ENCODE results near the gene AOPEP.

The AOPEP gene

DNA sequence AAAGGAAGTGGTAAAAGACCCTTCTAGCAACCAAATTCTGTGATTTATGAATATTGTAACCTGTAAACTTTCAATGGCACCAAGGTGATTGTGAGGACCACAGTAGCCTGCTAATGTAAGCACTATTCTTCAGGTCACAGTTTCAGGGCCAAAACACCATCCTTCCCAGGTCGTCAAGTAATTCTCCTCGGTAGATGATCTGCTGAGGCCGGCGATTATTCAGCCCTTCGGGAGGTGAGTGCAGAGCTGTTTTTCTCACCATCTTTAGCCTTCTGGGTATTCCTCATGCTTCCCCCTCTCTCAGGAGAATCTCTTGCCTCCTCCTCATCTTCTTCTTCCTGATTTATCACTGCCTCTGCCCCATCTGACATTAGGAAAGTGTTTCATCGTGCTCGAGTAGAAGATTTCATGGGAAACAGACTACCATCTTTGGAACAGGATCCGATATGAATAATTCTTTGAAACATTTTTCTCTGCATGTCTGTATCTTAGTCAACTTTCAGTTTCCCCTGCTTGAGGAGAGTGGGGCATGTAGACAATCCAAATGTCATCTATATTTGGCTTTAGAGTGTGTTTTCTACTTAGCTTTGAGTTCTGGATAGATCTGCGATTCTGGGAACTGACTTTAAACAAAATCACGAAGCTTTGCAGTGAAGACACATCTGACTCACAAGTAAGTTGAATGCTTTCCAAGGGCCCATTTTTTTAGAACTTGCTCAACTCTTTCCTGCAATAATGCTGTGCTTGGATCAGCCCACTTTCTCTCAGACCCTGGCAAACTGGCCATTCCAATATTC lies 173.9 kb downstream of the AOPEP start:
- DNase-seq, result peak; percentile 97

DNA sequence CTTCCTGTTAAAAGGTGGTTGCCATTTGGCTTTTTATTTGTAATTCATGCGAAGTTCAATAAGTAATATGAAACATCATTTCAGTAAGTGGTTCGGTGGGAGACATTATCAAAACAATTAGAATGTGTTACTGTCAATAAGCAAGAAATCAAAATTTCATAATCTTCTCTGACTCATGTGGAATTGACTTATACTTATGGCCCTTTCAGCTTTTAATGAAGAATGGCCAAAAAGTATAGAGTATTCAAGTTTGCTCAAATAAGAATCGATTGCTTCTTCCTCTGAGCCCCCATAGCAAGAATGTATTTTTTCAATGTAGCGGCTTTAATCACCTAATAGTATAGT lies 174.5 kb downstream of the AOPEP start:
- DNase-seq, result no peak

DNA sequence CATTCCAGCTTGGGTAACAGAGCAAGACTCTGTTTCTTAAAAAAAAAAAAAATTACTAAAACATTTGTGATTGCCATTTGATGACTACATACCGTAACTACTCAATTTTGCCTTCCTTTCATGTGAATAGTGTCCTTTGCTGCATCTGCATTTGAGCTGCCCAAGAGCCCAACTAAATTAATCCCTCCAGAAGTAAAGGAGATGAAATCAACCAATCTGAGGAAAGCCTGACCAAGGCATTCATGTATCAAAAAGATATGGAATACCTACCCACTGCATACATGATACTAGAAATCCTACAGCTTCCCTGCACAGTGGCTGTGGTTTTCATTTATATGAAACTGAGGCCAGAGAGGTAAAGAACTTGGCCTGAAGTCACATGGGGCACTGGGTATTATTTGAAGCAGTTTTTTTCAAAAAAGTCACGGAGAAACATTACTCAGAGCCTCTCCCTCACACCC lies 177.5 kb downstream of the AOPEP start:
- peak; percentile 83 for DNase-seq

DNA sequence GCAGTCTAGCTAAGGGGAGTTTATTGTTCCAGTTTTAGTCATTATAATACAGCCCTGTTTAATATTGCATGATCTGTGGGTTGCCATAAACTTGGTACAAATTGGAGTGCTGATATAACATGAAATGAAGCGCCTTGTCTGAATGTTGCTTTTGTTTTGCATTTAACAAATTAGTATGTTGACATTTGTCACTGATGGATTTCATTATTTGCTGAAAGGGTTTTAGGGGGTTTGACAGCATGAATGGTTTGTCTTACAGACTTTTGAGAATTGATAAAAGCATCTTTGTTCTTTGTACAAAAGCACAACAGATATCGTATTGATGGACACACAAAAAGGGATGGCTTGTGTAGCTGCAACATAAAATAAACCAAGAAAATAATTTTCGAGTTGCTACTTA lies 178.3 kb downstream of the AOPEP start:
- no peak for DNase-seq

DNA sequence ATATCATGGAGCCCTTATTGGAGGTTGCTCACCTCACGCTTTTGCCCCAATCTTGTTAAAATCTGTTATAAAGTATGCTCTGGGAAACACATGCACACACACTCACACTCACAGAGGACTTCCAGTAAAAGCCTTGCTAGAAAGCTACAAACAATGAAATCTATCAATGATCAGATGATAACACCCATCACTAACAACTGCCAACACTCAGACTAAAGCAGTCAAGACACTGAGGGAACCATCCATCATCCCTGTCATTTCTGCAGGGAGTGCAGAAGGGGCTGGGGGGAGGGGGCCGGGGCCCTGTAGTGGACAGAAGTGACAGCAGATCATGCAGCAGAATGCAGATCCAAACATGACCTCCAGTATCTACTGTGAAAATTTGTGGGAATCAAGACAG lies 179.1 kb downstream of the AOPEP start:
- DNase-seq, result no peak

DNA sequence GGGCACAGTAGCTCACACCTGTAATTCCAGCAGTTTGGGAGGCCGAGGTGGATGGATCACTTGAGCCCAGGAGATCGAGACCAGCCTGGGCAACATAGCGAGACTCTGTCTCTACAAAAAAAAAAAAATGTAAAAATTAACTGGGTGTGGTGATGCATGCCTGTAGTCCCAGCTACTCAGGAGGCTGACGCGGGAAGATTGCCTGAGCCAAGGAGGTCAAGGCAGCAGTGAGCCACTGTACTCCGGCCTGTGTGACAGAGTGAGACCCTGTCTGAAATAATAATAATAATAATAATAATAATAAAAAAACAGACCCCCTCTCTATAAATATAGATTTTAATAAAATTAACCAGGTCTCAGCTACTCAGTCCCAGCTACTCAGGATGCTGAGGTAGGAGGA lies 179.7 kb downstream of the AOPEP start:
- DNase-seq, result no peak

DNA sequence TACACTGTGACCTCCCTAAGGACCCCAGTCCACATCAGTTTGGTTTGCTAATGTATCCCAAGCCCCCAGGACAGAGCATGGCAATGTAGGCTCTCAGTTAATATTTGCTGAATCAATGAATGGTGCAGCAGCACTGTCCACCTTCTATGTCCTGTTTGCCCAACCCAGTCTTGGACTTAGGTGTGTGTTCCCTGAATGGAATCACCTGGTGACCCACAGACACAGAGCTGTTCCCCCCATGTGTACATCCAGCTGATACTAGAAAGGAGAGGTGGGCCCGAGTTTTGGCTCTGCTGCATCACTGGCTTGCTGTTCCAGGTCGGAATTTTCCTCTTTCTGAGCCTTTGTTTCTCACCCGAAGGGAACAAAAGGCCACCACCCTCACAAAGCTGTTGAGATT lies 180.2 kb downstream of the AOPEP start:
- DNase-seq, result no peak

DNA sequence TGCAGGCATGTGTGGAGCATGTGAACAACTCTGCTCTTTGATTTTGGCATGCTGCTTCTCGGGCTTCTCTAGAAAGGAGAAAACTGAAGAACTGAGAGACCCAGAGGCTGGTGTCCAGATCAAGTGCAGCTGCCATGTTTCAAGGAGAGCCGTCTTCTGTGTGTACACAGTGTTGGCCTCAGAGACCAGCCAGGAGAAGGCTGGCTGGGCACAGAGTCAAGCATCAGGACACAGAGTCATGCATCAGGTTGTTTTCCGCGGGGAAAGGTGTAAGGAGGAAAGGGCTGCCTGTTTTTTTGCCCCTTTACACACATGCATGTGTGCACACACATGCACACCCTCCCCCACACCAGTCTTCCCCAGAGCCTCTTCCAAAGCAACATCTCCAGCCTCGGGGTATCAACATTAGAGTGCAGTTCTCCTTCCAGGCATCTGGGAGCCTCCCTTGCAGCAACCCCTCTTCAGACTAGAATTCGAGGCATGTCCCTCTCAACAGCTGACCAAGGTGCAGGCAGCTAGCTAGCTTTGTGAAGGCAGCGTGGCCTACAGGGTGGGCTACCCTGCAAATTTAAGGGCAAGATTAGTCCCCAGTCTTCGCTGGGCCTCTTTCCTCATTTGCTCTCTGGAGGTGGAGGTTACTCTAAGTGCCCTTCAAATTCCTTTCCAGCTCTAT lies 180.9 kb downstream of the AOPEP start:
- DNase-seq, result no peak

DNA sequence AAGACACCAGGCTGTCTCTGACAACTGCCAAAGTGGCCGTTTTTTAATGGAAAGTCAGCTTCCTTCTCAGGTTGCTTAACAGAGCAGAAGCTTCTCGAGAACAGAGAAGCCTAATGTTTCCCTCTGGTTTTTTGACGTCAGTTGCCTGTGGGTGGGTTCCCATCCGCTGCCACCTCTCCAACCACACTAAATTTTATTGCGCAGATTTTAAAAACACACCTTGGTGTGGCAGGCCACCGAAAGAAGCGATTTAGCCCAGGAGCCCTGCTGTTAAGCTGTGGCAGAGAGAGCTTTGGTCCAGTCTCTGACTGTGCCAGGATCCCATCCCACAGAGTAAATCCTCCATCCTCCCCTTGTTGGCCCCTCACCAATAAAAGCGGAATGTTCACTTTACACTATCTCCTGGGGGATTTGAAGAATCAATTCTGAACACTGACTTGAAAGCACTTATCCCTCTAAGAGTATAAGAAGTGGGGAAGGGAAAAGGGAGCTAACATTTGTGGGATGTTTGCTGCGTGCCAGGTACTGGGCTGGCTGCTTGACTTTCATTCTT lies 181.6 kb downstream of the AOPEP start:
- DNase-seq, result peak; percentile 61

DNA sequence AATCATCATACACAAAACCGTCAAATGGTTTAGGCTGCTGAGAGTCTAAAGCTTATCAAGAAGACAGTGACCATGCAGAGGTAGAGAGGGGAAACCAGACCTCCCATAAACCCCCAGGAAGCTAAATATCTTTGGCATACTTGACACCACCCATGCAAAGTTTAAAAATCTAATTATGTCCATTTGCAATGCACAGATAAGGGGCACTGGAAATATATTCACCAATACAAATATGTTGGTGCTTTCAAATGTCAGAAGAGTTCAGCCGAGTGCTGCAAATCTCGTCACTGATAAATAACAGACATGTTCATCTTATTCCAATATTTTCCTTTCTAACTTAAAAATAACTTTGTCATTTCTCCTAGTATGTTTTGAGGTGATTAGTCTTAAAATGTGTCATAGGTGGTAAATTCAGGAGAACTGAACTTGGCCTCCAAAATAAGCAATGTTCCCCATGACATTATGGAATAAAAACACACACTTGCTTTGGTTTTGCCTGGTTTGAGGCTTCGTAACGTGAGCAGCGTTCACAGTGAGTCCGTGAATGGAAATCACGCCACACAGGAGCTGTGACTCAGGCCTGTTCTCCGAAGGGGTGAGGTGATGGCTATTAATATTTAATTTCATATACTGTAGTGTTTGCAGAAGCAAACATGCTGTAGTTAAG lies 182.2 kb downstream of the AOPEP start:
- DNase-seq, result no peak

DNA sequence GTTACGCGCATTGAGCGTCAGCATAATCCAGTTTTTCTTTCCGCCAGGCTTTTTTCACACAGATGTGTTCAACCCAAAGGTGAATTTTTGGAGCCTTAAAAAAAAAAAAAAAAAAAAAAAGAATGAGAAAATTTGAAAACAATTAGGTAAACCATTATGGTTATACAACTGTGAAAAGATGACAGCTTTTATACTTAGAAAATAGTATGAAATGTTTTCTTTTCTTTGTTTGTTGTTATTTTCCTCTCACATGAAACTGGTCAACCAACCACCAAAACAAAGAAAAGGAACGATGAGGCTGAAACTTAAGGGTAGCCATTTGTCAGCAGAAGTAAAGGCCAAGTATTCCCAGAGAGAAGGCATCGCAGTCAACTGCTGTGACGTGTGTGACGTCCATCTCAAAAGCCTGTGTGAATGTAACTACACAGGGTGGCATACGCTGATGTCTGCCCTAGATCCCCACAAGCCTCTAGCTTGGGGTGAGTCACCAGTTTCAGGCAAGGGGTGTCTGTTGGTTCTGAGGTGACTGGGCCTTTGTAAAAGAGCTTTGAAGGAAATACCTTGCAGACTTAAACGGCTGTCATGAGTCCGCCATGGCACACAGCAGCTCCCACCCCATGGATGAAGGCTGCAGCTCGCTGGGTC lies 182.9 kb downstream of the AOPEP start:
- no peak for DNase-seq

DNA sequence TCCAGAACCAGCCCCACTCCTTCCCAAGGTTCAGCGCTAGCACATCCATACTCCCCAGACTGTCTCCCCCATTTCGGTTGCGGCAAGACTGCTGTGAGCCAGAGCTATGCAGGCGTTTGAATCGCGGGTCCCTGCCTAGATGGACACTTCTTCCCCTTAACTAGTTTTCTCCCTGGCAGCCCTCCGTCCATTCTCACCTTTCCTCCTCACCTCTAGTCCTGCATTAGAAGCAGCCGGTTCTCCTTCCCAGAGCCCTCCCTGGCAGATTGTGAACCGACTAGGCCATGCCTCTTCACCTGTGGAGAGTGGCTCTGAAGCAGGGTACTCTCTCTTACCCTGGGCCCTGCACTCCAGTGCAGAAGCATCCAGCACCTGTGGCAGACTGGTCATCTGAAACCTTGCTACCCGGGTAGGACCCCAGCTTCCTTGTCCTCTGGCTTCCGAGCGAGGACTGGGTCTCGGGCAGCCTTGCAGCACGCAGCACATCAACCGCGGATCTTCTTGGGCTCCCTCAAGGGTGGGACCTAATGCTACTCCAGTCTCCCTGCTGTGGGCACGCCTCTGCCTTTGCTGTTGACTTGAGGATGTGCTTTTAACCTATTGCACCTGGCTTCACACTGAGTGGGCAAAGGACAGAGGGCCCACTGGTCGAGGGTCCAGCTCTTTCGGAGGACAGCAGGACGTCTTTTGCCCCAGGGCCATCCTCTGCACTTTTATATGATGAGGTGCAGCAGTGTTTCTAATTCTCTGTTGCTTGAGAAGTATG lies 183.6 kb downstream of the AOPEP start:
- DNase-seq, result no peak

DNA sequence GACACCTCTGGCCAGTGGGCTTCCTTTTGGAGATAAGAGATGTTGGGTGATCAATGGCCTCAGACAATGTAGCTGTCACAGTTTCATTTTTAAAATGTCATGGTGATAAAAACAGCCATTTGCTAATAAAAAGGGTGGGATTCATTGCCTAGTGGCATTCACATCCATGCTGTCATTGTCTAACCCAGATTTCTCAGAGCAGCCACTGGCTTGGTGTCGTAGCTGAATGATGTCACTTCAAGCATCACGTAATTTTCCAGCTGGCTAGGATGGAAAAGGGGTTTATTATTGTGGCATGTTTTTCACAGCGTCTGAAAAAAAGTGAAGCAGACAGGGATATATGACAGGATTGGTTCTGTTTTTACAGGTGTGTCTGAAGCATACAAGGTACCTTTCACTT lies 184.7 kb downstream of the AOPEP start:
- no peak for DNase-seq

DNA sequence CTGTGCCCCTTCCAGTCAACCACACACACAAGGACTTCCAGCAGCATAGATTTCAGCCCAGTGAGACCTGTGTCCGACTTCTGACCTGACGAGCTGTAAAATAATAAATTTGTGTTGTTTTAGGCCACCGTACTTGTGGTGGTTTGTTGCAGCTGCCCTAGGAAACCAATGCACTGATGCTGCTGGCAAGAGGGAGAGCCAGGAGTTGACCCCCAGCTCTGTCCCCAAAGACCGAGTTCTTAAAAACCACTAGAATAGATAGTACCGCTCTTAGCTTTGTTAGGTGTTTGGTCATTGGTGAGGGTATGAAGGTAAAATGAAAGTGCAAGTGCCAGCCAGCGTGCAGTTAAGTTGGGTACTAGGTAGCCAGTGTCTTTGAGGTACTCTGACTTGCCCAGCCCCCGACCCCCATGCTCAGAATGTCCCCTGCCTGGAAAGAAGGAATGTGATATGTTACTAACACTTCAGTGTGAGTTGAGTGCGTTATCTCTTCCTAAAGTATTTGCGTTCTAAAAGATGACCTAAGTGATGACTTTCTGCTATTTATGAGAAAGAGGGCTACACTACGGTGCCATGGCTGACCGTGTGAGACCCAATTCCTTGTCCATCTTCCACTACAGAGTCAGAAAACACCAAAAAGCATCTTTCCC lies 185.6 kb downstream of the AOPEP start:
- no peak for DNase-seq

DNA sequence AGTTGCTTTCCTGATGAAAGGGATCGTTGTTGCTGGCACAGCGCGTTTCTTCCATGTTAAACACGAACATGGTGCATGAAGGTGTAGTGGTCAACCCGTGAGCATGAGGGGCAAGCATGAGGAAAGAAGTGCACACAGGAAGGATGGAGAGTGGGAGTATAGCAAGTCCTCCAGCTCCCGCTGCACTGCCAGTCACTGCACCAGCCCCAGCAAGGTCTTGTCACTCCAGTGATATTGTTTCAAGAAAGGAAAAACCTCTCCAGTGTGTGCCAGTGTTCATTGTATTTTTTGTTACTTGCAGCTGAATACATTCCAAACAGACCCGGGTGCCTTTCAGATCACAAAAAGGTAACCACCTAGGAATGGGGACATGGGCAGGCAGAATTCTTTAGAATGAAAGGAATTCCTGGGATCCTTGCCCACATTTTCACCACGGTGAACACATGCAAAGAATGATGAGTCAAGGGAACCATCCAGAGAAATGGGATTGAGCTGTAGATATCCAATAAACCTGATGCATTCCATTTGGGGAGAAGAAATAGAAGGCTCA lies 186.3 kb downstream of the AOPEP start:
- peak; percentile 94 for DNase-seq

DNA sequence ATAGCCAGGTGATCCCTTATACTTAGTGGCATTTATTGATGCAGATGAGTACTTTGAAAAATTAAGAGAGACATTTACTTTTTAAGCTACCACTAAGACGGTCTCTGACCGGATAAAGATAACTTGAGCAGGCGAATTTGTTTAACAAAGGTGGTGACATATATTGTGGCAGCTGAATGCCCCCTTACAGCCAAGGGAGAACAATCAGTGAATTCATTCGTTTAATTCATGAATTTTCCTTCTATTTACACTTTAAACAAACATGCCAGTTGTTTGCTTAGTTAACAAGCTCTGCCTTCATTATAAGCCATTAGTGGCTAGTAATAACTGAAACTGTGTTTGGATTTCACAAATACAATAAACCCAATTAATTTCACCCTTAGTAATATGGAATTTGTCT lies 187.1 kb downstream of the AOPEP start:
- no peak for DNase-seq

DNA sequence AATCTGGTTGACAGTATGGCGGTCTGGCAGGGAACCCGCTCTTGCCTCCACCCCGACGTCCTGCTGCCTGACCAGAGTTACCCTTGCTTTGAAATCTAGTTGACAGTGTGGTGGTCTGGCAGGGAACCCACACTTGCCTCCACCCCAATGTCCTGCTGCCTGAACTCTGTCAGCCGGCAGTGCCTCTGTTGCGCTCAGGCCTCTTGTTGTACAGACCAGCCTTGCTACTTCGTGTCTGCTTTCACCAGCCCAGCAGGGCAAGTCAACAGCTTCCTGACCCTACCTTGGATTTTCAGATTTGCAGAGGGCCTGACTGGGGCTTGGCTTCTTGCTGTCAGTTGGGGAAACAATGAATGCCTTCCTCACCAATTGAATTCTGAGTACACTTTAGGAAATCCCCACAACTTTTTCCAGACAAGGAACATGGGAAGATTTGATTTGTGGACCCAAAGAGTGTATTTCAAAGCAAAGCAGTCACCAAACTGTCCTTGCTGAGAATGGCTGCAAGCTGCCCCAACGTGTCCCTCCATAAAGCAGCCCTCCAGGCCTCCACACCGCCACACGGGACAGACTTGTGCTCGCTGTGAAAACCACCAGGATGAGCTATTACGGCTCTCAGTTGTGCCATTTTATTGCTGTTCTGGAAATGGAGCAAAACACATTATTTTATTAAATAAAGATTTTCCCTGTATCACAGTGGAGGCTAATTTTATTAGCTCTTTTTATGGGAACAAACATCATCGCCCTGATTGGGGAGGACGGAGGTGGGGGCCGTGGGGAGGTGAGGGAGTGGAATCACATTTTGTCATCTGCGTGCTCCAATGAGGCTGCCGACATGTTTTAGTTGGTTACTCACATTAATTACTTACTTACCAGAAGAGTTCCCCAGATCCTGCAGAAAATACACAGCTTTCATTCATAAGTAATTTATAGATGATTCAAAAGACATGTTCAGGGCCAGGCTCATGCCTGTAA lies 189.3 kb downstream of the AOPEP start:
- DNase-seq, result no peak

DNA sequence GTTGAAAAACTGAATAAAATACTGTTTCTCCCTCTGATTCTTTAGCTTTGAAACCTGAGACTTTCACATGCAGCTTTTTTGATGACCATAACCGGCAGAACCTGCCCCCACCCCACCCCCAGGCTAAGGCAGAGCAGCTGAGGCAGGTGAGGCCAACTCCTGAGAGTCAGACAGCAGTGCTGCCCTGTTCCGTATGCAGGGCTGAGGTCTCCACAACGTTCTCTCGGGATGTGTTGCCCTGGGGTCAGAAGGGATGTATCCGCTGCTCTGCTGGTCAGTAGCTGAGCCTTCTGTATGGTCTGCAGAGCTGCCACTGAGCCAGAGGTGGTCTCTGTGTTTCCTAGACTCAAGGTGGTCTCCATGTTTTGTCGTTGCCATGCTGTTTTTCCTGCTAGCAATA lies 190.5 kb downstream of the AOPEP start:
- DNase-seq, result no peak

DNA sequence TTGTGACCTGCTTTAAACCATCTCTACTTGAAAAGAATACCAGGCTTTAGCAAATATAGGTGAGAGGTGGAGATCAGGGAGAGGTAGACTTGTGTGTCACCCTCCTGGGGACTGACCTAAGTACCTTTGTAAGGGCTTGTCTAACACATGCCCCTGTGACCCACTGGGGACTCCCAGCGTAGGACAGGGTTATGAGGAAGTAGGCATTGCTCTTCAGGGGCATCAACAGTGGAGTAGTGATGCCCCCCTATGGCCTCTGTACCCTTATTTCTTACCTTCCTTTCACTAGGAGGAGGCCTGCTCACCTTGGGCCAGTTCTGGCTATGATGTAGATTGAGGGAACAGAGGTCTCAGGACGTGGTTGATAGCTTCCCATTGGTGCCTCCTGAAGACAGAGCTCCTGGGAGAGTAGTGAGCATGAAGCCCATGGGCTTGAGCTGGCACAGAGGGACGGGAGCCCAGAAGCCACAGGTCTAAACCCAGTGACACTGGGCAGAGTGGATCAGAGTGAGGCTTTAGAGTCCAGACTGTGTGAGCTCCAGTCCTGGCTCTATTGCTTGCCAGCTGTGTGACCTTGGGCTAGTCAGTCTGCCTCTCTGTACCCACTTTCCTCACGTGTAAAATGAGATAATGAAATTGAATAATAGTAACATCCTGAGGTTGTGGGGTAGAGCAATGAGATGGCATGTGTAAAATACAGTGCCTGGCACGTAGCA lies 191.7 kb downstream of the AOPEP start:
- no peak for DNase-seq

Measured in fibroblast of skin of scalp (primary cell).